ENCODE data around the gene ABCG8. TPM values are rescaled to one million over a fixed set of nuclear protein-coding genes. Genes with fewer than 3 reads are reported as not detected.

The ABCG8 gene
- total RNA-seq, 4 donors from 2014 or later, result not detected

GRCh38 chr2:43924463-43924862 lies 85.7 kb downstream of the ABCG8 start:
- no peaks in the 10 kb centered on the region for H3K27me3 ChIP-seq
- peaks cover 8 to 48% (median 34%) of the 10 kb centered on the region in 4 donors for H3K36me3 ChIP-seq
- no peak for DNase-seq (ENCODE audit: extremely low spot score)
- TF ChIP-seq POLR2A (IDR thresholded peaks at IDR 0.05; ENCODE audit: low read depth) (no peak), POLR2AphosphoS5 (IDR thresholded peaks at IDR 0.05) (no peak), CTCF (IDR thresholded peaks at IDR 0.05) (no peak), EP300 (IDR thresholded peaks at IDR 0.05) (no peak)
- H3K27ac ChIP-seq (replicated peaks in 1 of 4), result no peak overlapping the region
- H3K4me3 ChIP-seq, result no peak overlapping the region
- intact Hi-C loops (cut with DNase I), result no loop called here
- H3K9me3 ChIP-seq, result no peaks in the 10 kb centered on the region
- WGBS, result 95% methylated on average over 2 of the region's 2 CpGs
- H3K4me1 ChIP-seq, result peaks cover 0 to 6% (median 6%) of the 10 kb centered on the region in 4 donors

DNA sequence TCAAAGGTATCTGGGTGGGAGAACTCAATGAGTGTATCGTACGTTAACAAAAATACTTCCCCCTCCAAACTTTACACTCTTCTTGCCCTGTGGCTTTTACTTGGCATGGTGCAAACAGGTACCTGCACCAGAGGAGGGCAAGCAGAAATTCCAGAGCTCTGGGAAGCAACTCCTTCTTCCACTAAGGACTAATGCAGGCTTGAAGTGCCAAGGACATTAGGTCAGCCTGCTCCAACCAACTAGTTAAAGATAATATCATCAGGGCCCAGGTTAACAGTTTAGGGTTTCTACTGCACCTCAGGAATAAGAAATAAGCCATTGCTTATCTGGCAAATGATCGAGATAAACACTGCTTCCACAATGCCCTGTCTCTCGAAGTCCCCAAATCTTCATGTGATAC lies 86.7 kb downstream of the ABCG8 start:
- no peaks in the 10 kb centered on the region for H3K9me3 ChIP-seq
- H3K4me1 ChIP-seq, result peaks cover 0 to 6% (median 6%) of the 10 kb centered on the region in 4 donors
- no peak for TF ChIP-seq CTCF (IDR thresholded peaks at IDR 0.05)
- no peak for TF ChIP-seq POLR2A (IDR thresholded peaks at IDR 0.05; ENCODE audit: low read depth)
- TF ChIP-seq POLR2AphosphoS5 (IDR thresholded peaks at IDR 0.05), result no peak
- peaks cover 8 to 53% (median 38%) of the 10 kb centered on the region in 4 donors for H3K36me3 ChIP-seq
- intact Hi-C loops (cut with DNase I), result no loop called here
- H3K27ac ChIP-seq (replicated peaks in 1 of 4), result no peak overlapping the region
- no peak for DNase-seq (ENCODE audit: extremely low spot score)
- no peaks in the 10 kb centered on the region for H3K27me3 ChIP-seq
- WGBS, result 97% methylated on average over 4 of the region's 4 CpGs
- no peak overlapping the region for H3K4me3 ChIP-seq

DNA sequence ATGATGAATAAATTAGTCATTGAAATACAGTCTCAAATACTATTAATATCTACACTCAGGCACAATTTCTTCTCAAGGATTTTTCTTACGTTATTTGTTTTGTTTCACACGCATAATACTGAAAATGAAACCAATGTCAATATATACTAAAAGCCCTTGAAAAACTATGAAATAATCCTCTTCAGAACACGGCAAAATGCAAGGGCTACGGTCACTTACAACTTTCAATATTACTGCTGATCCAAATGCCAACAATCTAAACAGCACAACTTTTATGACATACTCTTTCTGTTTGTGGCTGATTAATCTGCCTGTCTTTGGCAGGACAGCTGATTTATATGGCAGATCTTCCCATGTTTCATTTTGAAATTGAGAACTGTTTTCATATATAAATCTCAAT lies 88.7 kb downstream of the ABCG8 start:
- WGBS, result 89% methylated on average over 4 of the region's 4 CpGs
- Histone ChIP-seq H3K4me3 (no peak overlapping the region), H3K4me1 (no peaks in the 10 kb centered on the region), H3K36me3 (peaks cover 10 to 58% (median 45%) of the 10 kb centered on the region in 4 donors), H3K27ac (replicated peaks in 1 of 4) (no peak overlapping the region), H3K27me3 (no peaks in the 10 kb centered on the region), H3K9me3 (no peaks in the 10 kb centered on the region)
- TF ChIP-seq POLR2AphosphoS5 (IDR thresholded peaks at IDR 0.05) (no peak), POLR2A (IDR thresholded peaks at IDR 0.05; ENCODE audit: low read depth) (no peak), EP300 (IDR thresholded peaks at IDR 0.05) (no peak), CTCF (IDR thresholded peaks at IDR 0.05) (no peak)
- no peak for DNase-seq (ENCODE audit: extremely low spot score)
- intact Hi-C loops (cut with DNase I), result no loop called here

DNA sequence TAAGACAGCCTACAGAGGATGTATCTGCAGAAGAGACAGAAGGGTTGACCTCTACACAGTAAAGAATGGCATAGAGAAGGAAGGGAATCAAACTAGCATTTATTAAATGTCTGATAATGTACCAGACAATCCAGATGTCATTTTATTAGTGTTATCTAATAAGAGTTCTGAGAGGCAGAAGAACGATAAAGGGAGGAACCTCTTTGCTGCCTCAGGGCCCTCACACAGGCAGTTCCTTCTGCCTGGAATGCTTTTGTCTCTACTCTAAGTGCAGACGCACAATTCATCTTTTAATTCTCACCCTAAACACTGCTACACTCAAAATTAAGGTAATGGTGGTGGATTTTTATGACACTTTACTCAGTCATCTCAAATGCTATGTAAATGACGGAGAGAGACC lies 92.5 kb downstream of the ABCG8 start:
- Histone ChIP-seq H3K27ac (replicated peaks in 1 of 4) (no peak overlapping the region), H3K36me3 (peaks cover 24 to 43% (median 35%) of the 10 kb centered on the region in 4 donors), H3K4me3 (no peak overlapping the region), H3K27me3 (no peaks in the 10 kb centered on the region), H3K4me1 (no peaks in the 10 kb centered on the region), H3K9me3 (no peaks in the 10 kb centered on the region)
- no peak for DNase-seq (ENCODE audit: extremely low spot score)
- intact Hi-C loops (cut with DNase I), result no loop called here
- TF ChIP-seq EP300 (IDR thresholded peaks at IDR 0.05), result no peak
- 97% methylated on average over 3 of the region's 3 CpGs for WGBS

Small RNA genes within 50 kb of the gene (small RNA-seq; reads per million reads assigned to genes)
- gene RN7SL455P (0 reads per million in 3 donors), gene RNU6-1048P (0 reads per million in 3 donors)

Other genes starting within 250 kb of the ABCG8 start
- 10 to 100 TPM; 17.2 to 28.7 (median 21.3) TPM for gene THADA, start 242.9 kb upstream of the ABCG8 start, total RNA-seq
- gene PLEKHH2, start 201.7 kb upstream of the ABCG8 start, total RNA-seq, result 10 to 100 TPM; 20.3 to 32.4 (median 25.1) TPM
- under 1 TPM; 0.52 to 0.83 (median 0.73) TPM for gene C1GALT1C1L, start 162.5 kb upstream of the ABCG8 start, total RNA-seq
- 10 to 100 TPM; 15.6 to 19.1 (median 17.7) TPM for gene DYNC2LI1, start 64.9 kb upstream of the ABCG8 start, total RNA-seq
- not detected for gene ABCG5, start 132 bp upstream of the ABCG8 start, total RNA-seq
- gene LRPPRC, start 157.0 kb downstream of the ABCG8 start, total RNA-seq, result 10 to 100 TPM; 38.4 to 44.6 (median 43.0) TPM

Data from esophagus muscularis mucosa (tissue), 4 donors.